Thyroid gland (tissue), 4 donors: ENCODE results near the gene ASH1L.

Experiments
- CTCF ChIP-seq, 6 experiments: fragments of 200-600 bp in 3 of 6; fragments of 450-650 bp in 3 of 6; sonication (generic) in 3 of 6; IDR thresholded peaks; one replicate each; pipeline ENCODE4 v1.5.1; 2016 to 2019; ENCODE audit warnings: antibody characterized with exemption in 6 of 6, mild to moderate bottlenecking in 2 of 6, inconsistent platforms in 1 of 6, moderate library complexity in 1 of 6
- POLR2A ChIP-seq, 2 donors: fragments of 450-650 bp; IDR thresholded peaks; one replicate each; pipeline ENCODE4 v1.6.1; 2017; ENCODE audit warnings: antibody characterized with exemption in 2 of 2, mild to moderate bottlenecking in 2 of 2, moderate library complexity in 1 of 2

DNA sequence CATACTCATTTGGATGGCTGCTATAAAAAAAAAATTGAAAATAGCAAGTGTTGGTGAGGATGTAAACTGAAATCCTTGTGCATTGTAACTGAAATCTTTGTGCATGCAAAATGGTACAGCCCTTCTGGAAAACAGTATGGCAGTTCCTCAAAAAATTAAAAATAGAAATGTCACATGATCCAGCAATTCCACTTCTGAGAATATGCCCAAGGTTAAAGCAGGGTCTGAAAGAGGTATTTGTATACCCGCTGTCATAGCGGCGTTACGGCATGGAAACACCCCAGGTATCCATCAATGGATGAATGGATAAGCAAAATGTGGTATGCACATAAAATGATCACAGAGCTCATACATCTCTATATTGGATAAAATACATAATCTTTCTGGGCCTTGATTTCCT lies 125.2 kb downstream of the ASH1L start:
- TF ChIP-seq CTCF (IDR thresholded peaks at IDR 0.05) (no peak), POLR2A (IDR thresholded peaks at IDR 0.05) (no peak)
